ENCODE data around the gene GPT2.

DNA sequence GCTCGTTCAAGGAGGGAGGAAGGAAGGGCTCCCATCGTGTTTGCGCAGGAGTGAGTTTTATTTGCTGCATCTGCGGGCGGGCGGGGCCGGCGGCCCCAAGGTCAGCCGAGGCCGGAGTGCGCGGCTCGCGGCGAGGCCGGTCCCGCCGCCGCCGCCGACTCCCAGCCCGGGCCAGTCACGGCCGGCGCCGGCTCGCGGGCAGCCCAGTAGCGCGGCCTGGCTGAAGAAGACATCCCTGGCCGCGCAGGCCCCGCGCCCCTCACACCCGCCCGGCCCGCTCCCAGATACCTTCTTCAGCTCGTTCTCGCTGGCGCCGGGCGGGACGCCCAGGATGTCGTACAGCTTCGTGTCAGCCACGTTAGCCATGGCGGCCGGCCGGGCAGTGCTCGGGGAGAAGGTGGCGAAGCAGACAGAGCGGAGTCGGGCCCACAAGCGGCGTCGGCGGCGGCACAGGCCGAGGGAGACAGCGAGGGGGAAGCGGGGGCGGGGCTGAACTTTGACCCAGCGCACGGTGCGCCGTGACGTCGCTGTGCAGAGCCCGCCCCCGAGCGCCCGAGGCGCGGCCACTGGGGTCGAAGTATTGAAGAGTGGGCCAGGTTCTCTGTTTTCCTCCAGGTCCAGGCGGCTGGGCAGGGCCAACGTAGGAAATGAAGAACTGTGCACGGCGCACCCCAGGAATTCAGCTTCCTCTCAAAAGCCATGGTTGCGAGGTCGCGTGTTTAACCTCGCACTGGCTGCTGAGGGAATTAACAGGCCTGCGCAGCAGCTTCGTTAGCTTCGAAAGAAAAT is 89.2 kb downstream of the GPT2 start, which contains the start of gene DNAJA2:
- TF ChIP-seq POLR2AphosphoS5 (IDR thresholded peaks at IDR 0.05; ENCODE audit: borderline replicate concordance, low read depth, low read length) (peak; percentile 84), EZH2 (IDR thresholded peaks at IDR 0.05) (no peak), FOXP2 (optimal IDR thresholded peaks at IDR 0.05; ENCODE audit: control extremely low read depth, extremely low read length, insufficient read depth) (peak; percentile 14)
